Mammary epithelial cell (primary cell): ENCODE results near the gene OR7A5.
"Not testable (repeated sequence)": the region's sequence is repeated elsewhere in the genome, so short reads cannot be mapped to it uniquely, and the experiment has no call there.

ENCODE experiments used
- EZH2 ChIP-seq: IDR thresholded peaks from 2 replicates; pipeline ENCODE4 v1.6.1; 2012; ENCODE audit warnings: low read length, inconsistent platforms, borderline replicate concordance
- TF ChIP-seq, protein P1 (sequence below), 2 donors: IDR thresholded peaks in 1 of 2; conservative IDR thresholded peaks in 1 of 2; 2 replicates each; pipeline ENCODE4 v1.5.1; 2011 to 2012; ENCODE audit warnings: inconsistent platforms in 2 of 2, low read length in 2 of 2, mild to moderate bottlenecking in 2 of 2, control low read depth in 1 of 2, low read depth in 1 of 2; ENCODE audit not compliant: insufficient read depth in 1 of 2; ENCODE audit errors: extremely low read depth in 1 of 2

DNA sequence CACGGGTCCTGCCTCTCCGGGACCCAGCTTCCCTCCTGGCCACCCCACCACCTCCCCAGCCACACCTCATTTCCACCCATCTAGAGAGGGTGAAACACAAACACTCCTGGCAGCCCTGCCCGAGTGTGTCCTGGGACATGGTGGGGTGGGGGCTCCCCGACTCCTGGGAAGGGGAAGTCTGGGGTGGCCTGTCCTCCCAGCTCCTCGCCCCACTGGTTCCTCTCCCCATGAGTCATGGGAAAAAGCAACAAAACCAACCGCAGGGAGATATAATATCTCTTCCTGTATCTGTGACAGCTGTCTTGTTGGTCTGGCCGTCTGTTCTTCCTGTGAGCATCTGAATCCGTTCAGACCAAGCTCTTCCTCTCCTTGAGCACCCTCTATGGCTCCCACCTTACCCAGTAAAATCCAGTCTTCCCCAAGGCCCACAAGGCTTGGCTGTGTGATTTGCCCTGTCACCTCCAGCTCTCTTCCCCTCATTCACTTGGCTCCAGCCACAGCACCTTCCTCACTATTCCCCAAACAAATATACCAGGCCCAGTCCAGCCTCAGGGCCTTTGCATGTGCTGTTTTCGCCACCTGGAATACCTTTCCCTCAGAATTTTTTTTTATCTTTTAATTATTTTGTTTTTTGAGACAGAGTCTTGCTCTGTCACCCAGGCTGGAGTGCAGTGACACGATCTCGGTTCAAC lies 49.7 kb downstream of the OR7A5 start:
- not testable (repeated sequence) for TF ChIP-seq EZH2
- TF ChIP-seq, protein P1, sequence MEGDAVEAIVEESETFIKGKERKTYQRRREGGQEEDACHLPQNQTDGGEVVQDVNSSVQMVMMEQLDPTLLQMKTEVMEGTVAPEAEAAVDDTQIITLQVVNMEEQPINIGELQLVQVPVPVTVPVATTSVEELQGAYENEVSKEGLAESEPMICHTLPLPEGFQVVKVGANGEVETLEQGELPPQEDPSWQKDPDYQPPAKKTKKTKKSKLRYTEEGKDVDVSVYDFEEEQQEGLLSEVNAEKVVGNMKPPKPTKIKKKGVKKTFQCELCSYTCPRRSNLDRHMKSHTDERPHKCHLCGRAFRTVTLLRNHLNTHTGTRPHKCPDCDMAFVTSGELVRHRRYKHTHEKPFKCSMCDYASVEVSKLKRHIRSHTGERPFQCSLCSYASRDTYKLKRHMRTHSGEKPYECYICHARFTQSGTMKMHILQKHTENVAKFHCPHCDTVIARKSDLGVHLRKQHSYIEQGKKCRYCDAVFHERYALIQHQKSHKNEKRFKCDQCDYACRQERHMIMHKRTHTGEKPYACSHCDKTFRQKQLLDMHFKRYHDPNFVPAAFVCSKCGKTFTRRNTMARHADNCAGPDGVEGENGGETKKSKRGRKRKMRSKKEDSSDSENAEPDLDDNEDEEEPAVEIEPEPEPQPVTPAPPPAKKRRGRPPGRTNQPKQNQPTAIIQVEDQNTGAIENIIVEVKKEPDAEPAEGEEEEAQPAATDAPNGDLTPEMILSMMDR (conservative IDR thresholded peaks at IDR 0.05 in 1 of 2, IDR thresholded peaks at IDR 0.05 in 1 of 2; ENCODE audit: extremely low read depth in 1 of 2, insufficient read depth in 1 of 2, low read depth in 1 of 2, low read length in 2 of 2): not testable (repeated sequence)
